ENCODE measurements around the gene AK4. TPM values are rescaled to one million over a fixed set of nuclear protein-coding genes. Genes with fewer than 3 reads are reported as not detected.

The AK4 gene
- total RNA-seq, result 10 to 100 TPM in 1 of 2 donors, 1 to 10 TPM in 1; 1.3 to 15.1 TPM

GRCh38 chr1:65148178-65148547 lies at the start of gene AK4:
AK4 (plus strand) TSS chr1:65148203; CDS start chr1:65148408, 205 bp downstream.

Small RNA genes within 50 kb of the gene (small RNA-seq; reads per million reads assigned to genes)
- gene RPS29P7, result 0 reads per million in 2 donors

Other genes starting within 250 kb of the AK4 start
- gene JAK1, start 181.7 kb upstream of the AK4 start, total RNA-seq, result 10 to 100 TPM; 57.6 to 58.2 TPM
- gene DNAJC6, start 161.3 kb downstream of the AK4 start, total RNA-seq, result 1 to 10 TPM; 6.7 to 8.3 TPM

All from melanocyte of skin (primary cell).